UCSD-AML1 (cell line): ENCODE measurements around the gene VSIG10L2.

Experiments used
- DNase-seq: peaks from one replicate; lab custom pipeline; 2025; ENCODE audit not compliant: unreplicated experiment; lab: John Stamatoyannopoulos, UW

VSIG10L2 gene

DNA sequence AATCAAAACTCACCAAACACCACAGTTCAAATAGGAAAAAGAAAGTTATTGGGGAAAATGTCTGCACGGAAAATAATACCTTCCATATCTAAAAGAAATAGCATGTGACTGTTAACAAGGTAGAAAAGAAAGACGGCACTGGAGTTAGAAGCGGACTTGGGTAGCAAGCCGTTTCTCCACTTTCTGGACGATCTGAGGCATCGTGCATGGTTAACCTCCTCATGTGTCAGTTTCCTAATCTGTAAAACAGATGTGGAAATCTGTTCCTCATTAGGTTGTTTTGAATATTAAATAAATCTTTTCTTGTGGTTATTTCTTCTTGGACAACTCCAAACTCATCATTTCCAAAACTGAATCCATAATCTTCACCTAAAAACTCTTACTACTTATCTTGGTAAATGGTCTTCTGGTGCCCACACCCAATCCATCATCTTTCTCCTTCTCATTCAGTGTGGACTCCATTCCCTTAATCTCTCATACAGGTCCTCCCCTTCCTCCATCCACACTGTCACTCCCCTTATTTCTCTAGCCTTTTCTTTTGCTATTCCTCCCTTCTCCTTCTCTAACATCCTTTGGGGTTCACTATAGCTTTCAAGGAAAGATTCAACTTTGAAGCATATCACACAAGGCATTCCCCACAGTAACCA, 53.5 kb downstream of the VSIG10L2 start:
- DNase-seq = no peak

DNA sequence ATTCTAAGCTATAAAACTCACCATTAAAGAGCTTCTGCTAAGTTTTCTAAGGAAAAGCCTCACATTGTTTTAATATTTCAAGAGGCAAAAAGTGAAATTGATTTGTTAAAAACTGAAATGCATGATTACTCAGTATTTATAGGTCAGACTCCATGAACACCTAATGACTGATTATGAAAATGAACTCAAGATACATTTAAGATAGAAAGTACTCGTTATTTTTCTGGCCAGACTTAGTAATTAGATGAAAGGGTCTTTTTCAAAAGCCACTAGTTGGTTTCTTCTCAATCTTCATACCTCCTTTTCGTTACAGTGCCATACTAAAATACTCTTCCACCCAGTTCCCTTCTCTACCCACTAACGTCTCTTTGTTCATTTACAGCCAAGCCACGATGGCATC, 56.3 kb downstream of the VSIG10L2 start:
- DNase-seq = no peak
